Spleen (tissue), 11 donors: ENCODE measurements around the gene DHX34. TPM values are rescaled to one million over a fixed set of nuclear protein-coding genes. Genes with fewer than 3 reads are reported as not detected.
A peak's percentile ranks its signal among the peaks of the same experiment; 100 is the strongest.
"Not testable (repeated sequence)": the region's sequence is repeated elsewhere in the genome, so short reads cannot be mapped to it uniquely, and the experiment has no call there.

Experiments used
- DNase-seq: peaks from one replicate; pipeline ENCODE4 v3.0.0-alpha.2; 2020
- H3K27ac ChIP-seq, 8 donors: fragments of 200-600 bp; sonication (generic) in 7 of 8; 1 replicate in 4 of 8; 2 replicates in 4 of 8; pipeline versions ENCODE4 v1.5.0 to v1.8.0; 2016 to 2021; ENCODE audit warnings: inconsistent platforms in 4 of 8, mild to moderate bottlenecking in 4 of 8, moderate library complexity in 1 of 8
- H3K27me3 ChIP-seq, 7 donors: fragments of 200-600 bp; sonication (generic) in 6 of 7; replicated peaks in 1 of 7; 1 replicate in 4 of 7; 2 replicates in 3 of 7; pipeline versions ENCODE4 v1.5.0 to v1.8.0; 2016 to 2021; ENCODE audit warnings: inconsistent platforms in 3 of 7, mild to moderate bottlenecking in 1 of 7
- H3K36me3 ChIP-seq, 6 donors: fragments of 200-600 bp; sonication (generic) in 5 of 6; 1 replicate in 4 of 6; 2 replicates in 2 of 6; pipeline versions ENCODE4 v1.5.0 to v1.8.0; 2016 to 2021; ENCODE audit warnings: inconsistent platforms in 2 of 6
- H3K4me1 ChIP-seq, 6 donors: fragments of 200-600 bp; sonication (generic) in 5 of 6; 1 replicate in 3 of 6; 2 replicates in 3 of 6; pipeline versions ENCODE4 v1.5.0 to v1.8.0; 2016 to 2021; ENCODE audit warnings: inconsistent platforms in 3 of 6
- H3K4me3 ChIP-seq, 8 donors: fragments of 200-600 bp; sonication (generic) in 7 of 8; 1 replicate in 4 of 8; 2 replicates in 4 of 8; pipeline versions ENCODE4 v1.5.0 to v1.8.0; 2016 to 2021; ENCODE audit warnings: inconsistent platforms in 4 of 8, mild to moderate bottlenecking in 4 of 8, moderate library complexity in 2 of 8
- H3K9me3 ChIP-seq, 8 donors: fragments of 200-600 bp; sonication (generic) in 7 of 8; 1 replicate in 4 of 8; 2 replicates in 4 of 8; pipeline versions ENCODE4 v1.5.0 to v1.8.0; 2016 to 2021; ENCODE audit warnings: inconsistent platforms in 4 of 8
- CTCF ChIP-seq, 11 experiments: fragments of 200-600 bp in 7 of 11; fragments of 450-650 bp in 4 of 11; sonication (generic) in 4 of 11; IDR thresholded peaks in 8 of 11; conservative IDR thresholded peaks in 3 of 11; 1 replicate in 7 of 11; 2 replicates in 4 of 11; pipeline versions ENCODE4 v1.4.0 to v1.8.0; 2016 to 2021; ENCODE audit warnings: antibody characterized with exemption in 11 of 11, inconsistent platforms in 4 of 11, mild to moderate bottlenecking in 1 of 11
- POLR2A ChIP-seq, 3 donors: fragments of 450-650 bp; IDR thresholded peaks; one replicate each; pipeline ENCODE4 v1.5.1; 2017; ENCODE audit warnings: antibody characterized with exemption in 3 of 3, mild to moderate bottlenecking in 1 of 3
- POLR2AphosphoS5 ChIP-seq, 3 donors: sonication (generic); formaldehyde crosslinking; IDR thresholded peaks; one replicate each; pipeline ENCODE4 v1.5.1; 2017; ENCODE audit warnings: antibody characterized with exemption in 3 of 3
- WGBS, 5 donors: extraction: QIAGEN DNeasy Blood & Tissue Kit in 3 of 5; methylation state at CpG; one replicate each; pipeline versions ENCODE4 v1.1.5 to v1.1.7; 2013 to 2018; 5-methylcytosine and 5-hydroxymethylcytosine counted together
- intact Hi-C: fragments of 100-400 bp; cut with DNase I; formaldehyde crosslinking; loops from one replicate; pipeline ENCODE4 v1.15.0; 2023; ENCODE audit warnings: low total_unique reads
- polyA plus RNA-seq, 3 donors: library from polyadenylated mRNA; stranded (reverse); fragments of 200-250 nt; gene quantifications; one replicate each; pipeline ENCODE4 v1.2.1, GENCODE V29; 2013
- total RNA-seq, 7 donors: library from RNA; depleted of rRNA in 3 of 7; stranded (reverse); fragments of >200 nt in 3 of 7; fragmentation: NEBNext Ultra II Directional in 4 of 7; extraction: Animal tissue kit (Norgen Biotek cat#: 25700) in 4 of 7; gene quantifications; one replicate each; pipeline versions ENCODE4 v1.1.0 to v1.2.1, GENCODE V29; 2016 to 2021
- donor health status: healthy with polysubstance abuse.
- donor health status: DM: no; HTN: no; CAD: no; lungs with moderate emphysema.
- donor health status: DM: no; HTN: no; CAD: no.
- donor health status: Bipolar disorder and iron deficiency.
- donor health status: healthy.
- donor health status: DM: no; HTN: no; CAD: no.
- donor health status: DM: yes; HTN: yes; CAD: no.

Gene DHX34
- total and polyA plus RNA-seq, 10 donors, result 8.4 to 34.8 (median 22.5) TPM

GRCh38 chr19:47386582-47386981 is 37.5 kb downstream of the DHX34 start:
- WGBS, 5 donors, result 71 to 81% (median 76%) methylated on average over 12 of the region's 12 CpGs
- H3K9me3 ChIP-seq, DNase-seq, H3K27me3 ChIP-seq, intact Hi-C loops: not testable (repeated sequence)
- peak in 1 of 3 donors; percentile 14 for TF ChIP-seq POLR2AphosphoS5 (IDR thresholded peaks at IDR 0.05)
- peak overlapping the region in 3 of 8 donors; percentile 69 to 95 (median 91) for H3K27ac ChIP-seq
- peaks cover 0 to 69% (median 22%) of the 10 kb centered on the region in 6 donors for H3K4me1 ChIP-seq
- H3K36me3 ChIP-seq, result peaks cover 0 to 14% (median 10%) of the 10 kb centered on the region in 6 donors
- peak overlapping the region in 1 of 8 donors; percentile 57 for H3K4me3 ChIP-seq

- peaks cover 0 to 61% (median 14%) of the 10 kb centered on the region in 6 donors for H3K4me1 ChIP-seq
- H3K36me3 ChIP-seq, H3K9me3 ChIP-seq, DNase-seq, H3K27me3 ChIP-seq, intact Hi-C loops: not testable (repeated sequence)
- WGBS, 5 donors, result 69 to 86% (median 77%) methylated on average over 3 of the region's 3 CpGs
- H3K27ac ChIP-seq, result peak overlapping the region in 6 of 8 donors; percentile 69 to 95 (median 90)
- peak overlapping the region in 1 of 8 donors; percentile 57 for H3K4me3 ChIP-seq
Measured at GRCh38 chr19:47387623-47388022, 38.5 kb downstream of the DHX34 start.

GRCh38 chr19:47388721-47389120 is 39.6 kb downstream of the DHX34 start:
- H3K36me3 ChIP-seq, H3K27me3 ChIP-seq, H3K9me3 ChIP-seq, intact Hi-C loops: not testable (repeated sequence)
- 42 to 73% (median 59%) methylated on average over 5 of the region's 5 CpGs for WGBS, 5 donors
- peaks cover 0 to 50% (median 9%) of the 10 kb centered on the region in 6 donors for H3K4me1 ChIP-seq
- H3K4me3 ChIP-seq, result peak overlapping the region in 1 of 8 donors; percentile 57
- peak; percentile 73 for DNase-seq
- H3K27ac ChIP-seq, result peak overlapping the region in 7 of 8 donors; percentile 69 to 95 (median 89)

GRCh38 chr19:47389150-47389556 is 40.0 kb downstream of the DHX34 start:
- peak overlapping the region in 7 of 8 donors; percentile 69 to 95 (median 89) for H3K27ac ChIP-seq
- H3K4me1 ChIP-seq, result peaks cover 0 to 45% (median 9%) of the 10 kb centered on the region in 6 donors
- WGBS, 5 donors, result 36 to 72% (median 56%) methylated on average over 9 of the region's 9 CpGs

GRCh38 chr19:47390533-47391488 is 41.7 kb downstream of the DHX34 start:
- H3K27ac ChIP-seq, result peak overlapping the region in 7 of 8 donors; percentile 33 to 95 (median 89)
- no peak for TF ChIP-seq CTCF (IDR thresholded peaks at IDR 0.05 in 8 of 11, conservative IDR thresholded peaks at IDR 0.05 in 3 of 11)
- no peak for TF ChIP-seq POLR2A (IDR thresholded peaks at IDR 0.05)
- TF ChIP-seq POLR2AphosphoS5 (IDR thresholded peaks at IDR 0.05), result no peak
- 75 to 83% (median 81%) methylated on average over 20 of the region's 20 CpGs for WGBS, 5 donors

More at GRCh38 chr19:47389150-47389556, 40.0 kb downstream of the DHX34 start:
- Histone ChIP-seq H3K36me3 (no peaks in the 10 kb centered on the region), H3K9me3 (no peaks in the 10 kb centered on the region), H3K4me3 (peak overlapping the region in 1 of 8 donors; percentile 57), H3K27me3 (peaks cover 0 to 3% (median 0%) of the 10 kb centered on the region in 7 donors)
- peak; percentile 89 for DNase-seq
- TF ChIP-seq POLR2AphosphoS5 (IDR thresholded peaks at IDR 0.05) (peak in 1 of 3 donors; percentile 48), POLR2A (IDR thresholded peaks at IDR 0.05) (no peak), CTCF (IDR thresholded peaks at IDR 0.05 in 8 of 11, conservative IDR thresholded peaks at IDR 0.05 in 3 of 11) (peak in 1 of 11 experiments; percentile 16)
- intact Hi-C loops, result no loop called here

More at GRCh38 chr19:47390533-47391488, 41.7 kb downstream of the DHX34 start:
- peaks cover 0 to 45% (median 9%) of the 10 kb centered on the region in 6 donors for H3K4me1 ChIP-seq
- DNase-seq, result no peak
- peaks cover 0 to 5% (median 0%) of the 10 kb centered on the region in 7 donors for H3K27me3 ChIP-seq
- H3K4me3 ChIP-seq, result peak overlapping the region in 1 of 8 donors; percentile 57
- intact Hi-C loops, result loop anchor here (5.0 kb wide), 1 partner anchor 94 kb away; no protein-coding TSS in a partner anchor
- no peaks in the 10 kb centered on the region for H3K9me3 ChIP-seq
- no peaks in the 10 kb centered on the region for H3K36me3 ChIP-seq
